Activated CD8-positive, alpha-beta memory T cell treated with anti-CD3 and anti-CD28 coated beads, Interleukin-2, amount 50 U/mL, for 4 hours (primary cell): Measurements from ENCODE around the gene SNCAIP.
"Not testable (repeated sequence)": the region's sequence is repeated elsewhere in the genome, so short reads cannot be mapped to it uniquely, and the experiment has no call there.

Experiments
- DNase-seq: peaks from one replicate; pipeline ENCODE4 v3.0.0-alpha.2; 2020

SNCAIP gene

DNA sequence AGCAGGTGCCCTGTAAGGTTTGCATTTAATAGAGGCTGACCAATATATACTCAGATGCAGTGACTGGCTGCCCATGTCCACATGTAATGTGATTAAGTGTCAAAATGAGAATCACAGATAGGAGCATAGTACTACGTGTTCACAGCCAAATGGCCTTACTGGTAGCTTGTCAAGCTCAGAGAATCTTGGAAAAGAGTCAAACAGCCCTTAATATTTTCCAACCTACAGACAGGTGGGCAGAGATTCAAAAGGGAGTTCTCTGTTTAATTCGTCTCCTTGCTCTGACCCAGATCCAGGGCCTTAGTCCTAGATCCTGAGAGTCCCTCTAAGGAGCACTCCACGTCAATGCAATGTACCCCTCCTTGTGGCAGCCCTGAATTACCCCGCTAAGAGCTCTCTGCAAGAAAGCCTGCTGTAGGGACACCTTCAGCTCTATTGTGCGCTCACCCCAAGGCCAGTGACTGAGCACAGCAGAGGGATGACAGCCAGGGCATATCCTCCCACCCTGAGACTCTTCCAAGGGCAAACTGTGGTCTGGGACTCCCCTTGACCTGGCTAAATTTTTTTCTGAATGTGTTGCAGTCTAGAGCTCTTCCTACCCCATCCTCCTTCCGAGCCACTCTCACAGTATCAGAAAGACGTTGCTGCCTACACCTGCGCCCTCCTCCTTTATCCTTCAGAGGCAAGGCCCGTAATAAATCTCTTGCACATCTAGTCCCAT lies 159.2 kb downstream of the SNCAIP start:
- DNase-seq, result no peak

DNA sequence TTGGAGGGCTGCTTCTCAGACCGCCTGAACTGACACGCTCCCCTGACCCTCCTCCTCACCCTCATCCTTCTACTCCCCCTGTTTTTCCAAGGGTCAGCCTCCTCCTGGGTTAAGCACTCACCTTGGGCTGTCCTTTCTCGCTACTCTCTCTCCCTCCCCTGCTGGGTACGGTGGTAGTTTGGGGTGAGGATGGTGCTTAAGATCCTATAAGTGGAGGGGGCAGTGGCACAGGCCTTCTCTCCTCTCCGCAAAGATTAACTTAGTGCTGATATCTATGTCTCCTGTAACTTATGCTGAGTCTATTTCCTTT lies 159.7 kb downstream of the SNCAIP start:
- DNase-seq, result no peak

DNA sequence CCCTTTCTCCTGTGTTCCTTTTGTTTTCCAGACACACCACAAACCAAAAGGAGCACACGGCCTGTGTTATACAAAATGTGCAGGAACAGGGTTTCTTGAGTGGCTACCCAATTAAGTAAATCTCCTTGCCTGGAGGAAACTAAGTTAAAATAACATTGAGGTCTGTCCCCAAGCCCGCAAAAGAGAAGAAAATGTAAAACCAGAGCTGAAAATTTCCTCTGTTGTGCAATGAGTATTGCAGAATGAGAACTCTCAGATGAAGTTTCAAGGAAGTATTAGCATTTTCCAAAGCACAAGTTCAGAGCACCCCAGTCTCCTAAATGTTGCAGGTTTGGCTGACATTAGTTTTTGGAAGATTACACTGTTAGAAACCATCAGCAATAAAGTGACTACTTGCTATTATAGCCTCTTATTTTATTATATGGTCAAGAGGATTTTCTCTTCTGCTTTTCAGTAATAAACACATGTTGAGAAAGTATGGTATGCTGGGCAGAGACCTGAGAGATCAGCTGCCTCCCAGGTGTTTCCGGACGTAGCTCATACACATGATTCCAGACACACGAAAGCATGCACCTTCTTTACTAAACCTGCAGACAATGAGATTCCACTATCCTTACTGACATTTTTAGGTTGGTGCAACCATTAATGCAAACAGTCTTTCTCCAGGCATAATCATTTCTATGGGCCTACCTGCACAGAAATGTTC lies 161.3 kb downstream of the SNCAIP start:
- DNase-seq, result no peak

DNA sequence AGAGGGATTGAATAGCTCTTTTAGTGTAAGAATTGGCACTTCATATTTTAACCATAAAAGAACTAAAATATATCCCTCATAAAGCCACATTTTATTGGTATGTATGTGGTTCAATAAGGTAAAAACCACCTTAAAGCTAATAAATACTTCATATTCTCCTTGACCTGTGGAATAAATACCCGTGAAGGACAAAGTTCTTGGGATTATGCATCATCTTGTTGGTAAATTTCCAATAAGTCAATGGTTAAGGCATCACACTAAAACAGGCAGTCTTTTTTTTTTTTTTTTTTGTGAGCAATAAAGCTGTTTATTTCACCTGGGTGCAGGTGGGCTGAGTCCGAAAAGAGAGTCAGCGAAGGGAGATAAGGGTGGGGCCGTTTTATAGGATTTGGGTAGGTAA lies 161.9 kb downstream of the SNCAIP start:
- DNase-seq, result no peak

DNA sequence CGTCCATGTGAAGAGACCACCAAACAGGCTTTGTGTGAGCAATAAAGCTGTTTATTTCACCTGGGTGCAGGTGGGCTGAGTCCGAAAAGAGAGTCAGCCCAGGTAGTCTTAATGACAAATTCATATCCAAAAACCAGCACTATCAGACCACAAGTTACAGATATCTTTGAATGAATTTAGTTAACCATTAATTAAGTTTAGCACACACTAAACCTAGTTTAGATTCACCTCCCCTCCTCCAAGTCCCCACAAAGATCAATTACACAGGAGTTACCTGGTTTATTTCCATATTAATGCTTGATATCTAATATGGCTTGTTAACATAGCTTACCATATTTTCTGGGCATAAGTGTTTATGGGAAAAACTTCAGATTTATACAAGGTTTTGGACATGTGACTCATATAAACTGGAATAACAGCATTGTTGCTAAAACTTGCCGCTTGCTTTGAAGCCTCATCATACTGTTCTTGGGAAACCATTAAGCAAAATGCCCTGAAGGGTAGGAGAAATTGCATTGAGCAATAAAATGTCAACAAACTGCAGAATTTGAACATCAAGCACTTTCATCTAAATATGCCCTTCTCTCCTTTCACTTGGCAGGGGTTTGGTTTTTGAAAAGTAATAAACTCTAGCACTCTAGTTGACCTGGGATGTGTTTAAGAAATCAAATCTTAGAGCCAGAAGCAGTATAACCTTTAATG lies 166.9 kb downstream of the SNCAIP start:
- DNase-seq, result no peak

DNA sequence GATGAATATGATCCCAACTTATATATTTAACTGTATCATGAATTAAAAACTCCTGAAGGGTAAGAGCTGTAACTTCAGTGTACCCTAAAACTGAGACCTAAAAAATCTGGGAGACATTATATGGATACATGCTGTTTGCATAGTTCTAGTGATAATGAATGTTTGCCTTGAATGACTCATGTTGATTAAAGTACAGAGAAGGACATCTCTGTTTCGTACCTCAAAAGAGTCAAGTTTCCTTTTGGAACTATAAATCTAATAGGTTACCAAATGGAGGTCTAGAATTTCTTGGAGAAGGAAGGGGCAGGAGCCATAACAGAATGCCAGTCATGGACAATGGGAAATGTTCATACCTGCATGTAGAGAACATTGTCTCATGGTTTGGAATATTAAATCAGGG lies 168.1 kb downstream of the SNCAIP start:
- no peak for DNase-seq

DNA sequence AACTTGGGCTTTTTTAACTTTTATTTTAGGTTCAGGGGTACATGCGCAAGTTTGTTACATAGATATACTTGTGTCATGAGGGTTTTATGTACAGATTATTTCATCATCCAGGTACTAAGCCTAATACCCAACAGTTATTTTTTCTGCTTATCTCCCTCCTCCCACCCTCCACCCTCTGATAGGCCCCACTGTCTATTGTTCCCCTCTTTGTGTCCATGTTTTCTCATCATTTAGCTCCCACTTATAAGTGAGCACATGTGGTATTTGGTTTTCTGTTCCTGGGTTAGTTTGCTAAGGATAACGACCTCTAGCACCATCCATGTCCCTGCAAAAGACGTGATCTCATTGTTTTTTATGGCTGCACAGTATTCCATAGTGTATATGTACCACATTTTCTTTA lies 172.1 kb downstream of the SNCAIP start:
- no peak for DNase-seq

DNA sequence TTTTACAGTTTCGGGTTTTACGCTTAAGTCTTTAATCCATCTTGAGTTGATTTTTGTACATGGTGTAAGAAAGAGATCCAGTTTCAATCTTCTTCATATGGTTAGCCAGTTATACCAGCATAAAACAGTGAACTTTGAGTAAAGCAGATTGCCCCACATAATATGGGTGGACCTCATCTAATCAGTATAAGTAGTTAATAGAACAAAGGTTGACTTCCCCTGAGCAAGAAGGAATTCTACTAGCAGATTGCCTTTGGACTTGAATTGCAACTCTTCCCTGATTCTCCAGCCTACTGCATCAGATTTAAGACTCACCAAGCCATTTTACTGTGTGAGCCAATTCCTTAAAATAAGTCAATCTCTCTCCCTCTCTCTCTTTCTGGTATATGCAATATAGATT lies 173.2 kb downstream of the SNCAIP start:
- DNase-seq, result no peak

DNA sequence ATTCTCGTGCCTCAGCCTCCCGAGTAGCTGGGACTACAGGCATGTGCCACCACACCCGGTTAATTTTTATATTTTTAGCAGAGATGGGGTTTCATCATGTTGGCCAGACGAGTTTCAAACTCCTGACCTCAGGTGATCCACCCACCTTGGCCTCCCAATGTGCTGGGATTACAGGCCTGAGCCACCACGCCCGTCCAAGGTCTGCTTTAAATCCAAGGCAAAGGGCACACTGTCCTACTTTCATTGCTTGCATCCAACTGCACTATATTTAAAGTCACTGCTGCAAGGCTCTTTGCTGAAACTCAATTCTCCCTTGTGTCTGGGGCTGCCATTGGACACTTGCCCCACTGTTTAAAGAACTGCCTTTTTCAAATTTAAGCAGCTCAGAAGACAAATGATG lies 174.6 kb downstream of the SNCAIP start:
- DNase-seq, result not testable (repeated sequence)

DNA sequence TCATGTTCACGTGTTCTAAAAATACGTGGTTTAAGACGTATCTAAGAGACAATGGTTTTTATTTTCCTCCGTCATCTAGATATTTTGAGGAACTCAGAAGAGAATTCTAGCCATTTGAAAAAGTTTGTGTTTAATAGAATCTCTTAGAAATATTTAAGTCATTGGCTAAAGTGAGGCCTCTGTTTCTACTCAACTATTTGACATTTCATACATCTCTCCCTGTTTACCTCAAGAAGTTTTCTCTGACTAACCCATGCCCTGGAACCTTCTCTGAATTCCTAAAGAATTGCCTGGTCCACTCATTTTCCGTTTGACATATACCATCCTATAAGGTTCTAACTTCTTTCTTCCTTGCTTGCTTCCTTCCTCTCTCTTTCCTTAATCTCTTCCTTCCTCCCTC lies 178.7 kb downstream of the SNCAIP start:
- DNase-seq, result no peak

DNA sequence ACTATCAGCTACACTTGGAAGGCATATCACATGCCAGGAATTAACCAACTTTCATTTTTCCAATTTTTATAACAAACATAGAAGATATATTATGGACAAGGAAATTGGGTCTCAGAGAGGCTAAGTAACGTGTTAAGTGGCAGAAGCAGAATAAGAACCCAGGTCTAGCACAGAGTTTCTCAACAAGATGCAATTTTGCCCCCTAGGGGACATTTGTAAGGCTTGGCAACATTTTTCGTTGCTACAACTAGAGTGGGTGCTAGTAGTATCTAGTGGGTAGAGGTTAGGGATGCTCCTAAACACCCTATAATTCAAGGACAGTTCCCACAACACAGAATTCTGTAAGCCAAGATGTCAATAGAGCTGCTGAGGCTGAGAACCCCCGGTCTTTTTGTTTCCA lies 180.6 kb downstream of the SNCAIP start:
- DNase-seq, result no peak

DNA sequence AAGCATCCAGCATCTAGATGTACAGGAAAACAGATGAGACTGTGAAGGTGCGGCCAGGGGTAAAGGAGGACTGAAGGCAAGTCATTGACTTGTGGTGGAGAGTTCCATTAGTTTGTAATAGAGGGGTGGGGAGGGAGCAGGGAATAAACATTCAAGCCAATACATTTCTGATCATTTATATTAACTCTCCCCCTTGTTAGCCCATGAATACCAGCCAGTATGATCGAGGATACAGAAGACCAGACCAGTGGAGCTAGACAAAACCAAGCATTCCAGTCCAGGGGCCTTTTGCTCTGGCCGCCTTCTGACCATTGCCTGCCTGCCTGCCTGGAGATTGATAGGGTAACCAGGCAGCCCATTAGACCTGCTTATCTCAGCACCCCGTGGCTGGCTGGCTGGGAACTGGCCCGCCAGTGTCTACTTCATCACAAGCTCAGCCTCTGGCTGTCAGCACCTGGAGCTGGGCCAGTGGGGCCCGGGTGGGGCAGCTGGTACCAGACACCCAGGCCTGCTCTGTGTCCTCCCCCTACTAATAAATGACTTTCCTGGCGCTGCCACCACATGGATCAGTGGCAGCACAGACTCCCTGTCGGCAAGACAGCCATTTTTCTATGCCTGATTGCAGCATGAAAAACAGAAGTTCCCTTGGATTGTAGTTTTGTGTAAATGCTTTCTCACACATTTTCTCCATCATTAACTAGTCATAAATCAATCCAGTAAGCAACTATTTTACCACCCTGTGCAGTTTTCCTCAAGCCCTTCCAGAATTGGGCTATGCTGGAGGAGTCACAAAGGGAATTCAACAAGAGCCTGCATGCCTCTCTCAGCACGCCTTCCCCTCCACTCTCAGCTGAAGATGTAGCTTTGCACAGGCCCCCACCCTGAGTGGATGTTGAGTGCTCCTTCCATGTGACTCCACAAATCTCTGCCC lies 181.3 kb downstream of the SNCAIP start:
- DNase-seq, result no peak

DNA sequence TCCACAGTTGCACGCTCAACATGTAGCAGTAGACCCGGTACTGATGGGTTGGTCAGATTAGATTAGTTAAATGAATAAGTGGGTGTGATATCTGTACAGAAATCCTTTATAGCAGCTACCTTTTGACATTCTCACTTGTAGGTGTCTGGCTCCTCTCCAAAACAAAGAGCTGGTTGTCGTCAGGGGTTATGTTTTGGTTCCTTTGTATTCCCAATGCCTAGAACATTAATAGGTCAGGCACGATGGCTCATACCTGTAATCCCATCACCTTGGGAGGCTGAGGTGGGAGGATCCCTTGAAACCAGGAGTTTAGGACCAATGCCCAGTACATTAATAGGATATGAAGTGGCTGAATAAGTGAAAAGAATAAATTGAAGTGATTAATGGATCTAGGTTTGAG lies 182.1 kb downstream of the SNCAIP start:
- DNase-seq, result no peak

DNA sequence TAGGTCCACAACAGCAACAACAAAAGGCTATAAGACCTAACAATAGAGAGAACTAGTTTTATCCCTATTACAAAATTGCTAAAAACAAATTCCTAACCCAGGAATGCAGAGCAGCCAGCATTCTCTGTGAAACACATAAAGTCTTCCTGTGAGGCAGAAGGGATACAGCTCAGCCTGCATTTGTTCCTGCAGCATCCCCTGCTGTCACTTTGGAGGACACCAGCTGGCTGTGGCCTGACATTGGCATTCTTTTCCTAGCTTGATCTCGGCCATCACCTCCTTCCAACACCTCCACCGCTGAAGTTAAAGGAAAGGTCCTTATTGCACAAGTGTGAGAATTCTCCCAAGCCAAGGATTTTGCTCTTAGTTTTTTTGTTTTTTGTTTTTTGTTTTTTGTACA lies 186.1 kb downstream of the SNCAIP start:
- DNase-seq, result no peak

DNA sequence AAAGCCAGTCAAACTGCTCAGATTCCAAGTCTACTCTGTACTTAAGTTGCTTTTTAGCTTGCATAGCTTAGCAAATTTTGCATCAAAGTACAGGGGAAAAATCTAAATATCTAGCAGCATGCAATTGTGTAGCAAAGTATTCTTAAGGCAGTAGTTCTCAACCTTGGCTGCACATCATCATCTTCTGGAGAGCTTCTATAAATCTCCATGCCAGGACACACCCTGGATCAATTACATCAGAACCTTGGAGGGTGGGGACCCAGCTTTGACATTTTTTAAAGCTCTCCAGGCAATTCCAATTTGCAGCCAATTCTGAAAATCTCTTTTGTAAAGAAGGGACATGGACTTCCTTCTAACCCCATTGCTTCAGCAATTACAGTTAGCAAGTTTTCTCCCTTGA lies 187.5 kb downstream of the SNCAIP start:
- no peak for DNase-seq

DNA sequence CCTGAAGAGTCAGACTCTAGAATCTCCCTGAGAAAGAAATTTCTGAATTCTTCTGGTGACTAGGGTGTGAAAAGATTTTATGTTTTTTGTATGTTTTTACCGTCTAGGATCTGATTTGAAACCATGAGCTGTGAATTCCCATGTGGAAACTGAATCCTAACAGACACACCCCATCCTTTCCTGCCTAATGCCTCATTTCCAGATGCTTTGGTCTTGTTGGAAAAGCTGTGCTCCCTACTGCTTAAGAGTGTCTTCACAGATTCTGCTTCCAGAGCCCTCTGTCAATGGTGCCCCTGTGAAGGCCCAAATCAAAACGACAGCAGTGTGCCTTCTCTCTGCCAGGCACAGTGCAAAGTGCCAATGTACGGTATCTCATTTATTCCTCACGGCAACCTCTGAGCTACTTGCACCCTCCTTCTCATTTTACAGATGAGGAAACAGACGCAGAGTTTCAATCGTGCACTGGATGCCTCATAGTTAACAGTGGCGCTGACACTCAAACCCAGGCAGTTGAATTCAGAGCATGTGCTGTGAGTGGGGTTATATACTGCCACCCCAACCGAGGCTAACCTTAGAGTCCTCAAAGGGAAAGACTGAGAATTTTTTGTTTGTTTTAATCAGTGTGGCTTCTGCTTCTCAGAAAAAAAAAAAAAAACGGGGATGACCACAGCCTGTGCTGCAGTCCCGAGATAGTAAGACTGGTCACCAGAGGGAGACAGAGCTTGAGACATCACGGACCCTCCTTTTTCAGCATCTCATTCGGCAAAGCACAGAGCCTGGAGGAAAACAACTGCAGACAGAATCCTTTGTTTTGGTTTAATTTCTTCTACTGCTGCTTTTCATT lies 188.4 kb downstream of the SNCAIP start:
- no peak for DNase-seq

DNA sequence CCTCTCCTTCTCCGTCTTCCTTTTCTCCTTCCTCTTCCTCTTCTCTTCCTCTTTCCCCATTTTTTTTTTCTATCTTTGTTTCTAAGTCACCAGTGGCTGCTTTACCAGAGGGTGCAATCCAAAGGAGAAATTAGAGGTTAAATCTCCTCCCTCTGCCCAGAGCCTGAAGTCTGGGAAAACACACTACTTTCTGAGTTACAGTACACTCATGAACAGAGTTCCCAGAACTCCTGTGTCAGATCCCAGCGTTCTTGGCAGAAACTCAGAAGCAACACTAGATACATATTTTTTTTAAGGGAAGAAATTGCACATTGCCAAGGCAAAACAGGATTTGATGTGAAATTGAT lies 189.0 kb downstream of the SNCAIP start:
- DNase-seq, result no peak

DNA sequence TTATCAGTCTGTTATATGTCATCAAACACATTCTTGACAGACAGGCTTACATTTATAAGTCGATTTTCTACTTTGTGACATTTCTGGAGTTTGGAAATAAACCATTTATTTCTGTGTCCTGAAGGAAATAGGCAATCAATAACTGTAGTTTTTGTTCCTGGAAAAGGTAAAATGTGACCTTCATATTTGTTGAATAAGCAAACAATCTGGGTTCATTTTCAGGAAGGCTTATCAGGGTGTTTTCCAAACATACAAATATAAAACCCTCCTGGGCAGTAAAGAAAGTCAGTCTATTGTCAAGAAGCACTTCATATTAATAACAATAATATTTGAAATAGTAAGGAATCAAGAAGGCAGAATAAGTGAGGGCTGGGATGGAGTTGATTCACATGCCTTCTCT lies 195.0 kb downstream of the SNCAIP start:
- no peak for DNase-seq

DNA sequence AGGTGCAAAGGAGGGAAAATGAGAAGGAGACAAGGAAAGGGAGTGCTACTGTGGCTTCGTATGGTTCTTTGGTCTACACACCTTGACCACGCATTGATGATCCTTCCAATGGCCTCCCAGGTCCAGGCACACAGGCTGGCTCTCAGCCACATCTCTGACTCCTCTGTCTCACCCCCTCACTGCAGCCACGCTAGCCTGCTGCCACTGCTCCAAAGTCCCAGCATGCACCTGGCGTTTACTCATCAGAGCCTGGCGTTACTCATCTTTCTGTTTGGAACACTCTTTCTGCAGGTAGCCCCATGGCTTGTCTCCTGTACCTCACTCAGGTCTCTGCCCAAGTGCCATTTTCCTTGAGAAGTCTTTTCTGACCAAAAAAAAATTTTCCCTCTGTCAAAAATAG lies 195.5 kb downstream of the SNCAIP start:
- DNase-seq, result no peak

DNA sequence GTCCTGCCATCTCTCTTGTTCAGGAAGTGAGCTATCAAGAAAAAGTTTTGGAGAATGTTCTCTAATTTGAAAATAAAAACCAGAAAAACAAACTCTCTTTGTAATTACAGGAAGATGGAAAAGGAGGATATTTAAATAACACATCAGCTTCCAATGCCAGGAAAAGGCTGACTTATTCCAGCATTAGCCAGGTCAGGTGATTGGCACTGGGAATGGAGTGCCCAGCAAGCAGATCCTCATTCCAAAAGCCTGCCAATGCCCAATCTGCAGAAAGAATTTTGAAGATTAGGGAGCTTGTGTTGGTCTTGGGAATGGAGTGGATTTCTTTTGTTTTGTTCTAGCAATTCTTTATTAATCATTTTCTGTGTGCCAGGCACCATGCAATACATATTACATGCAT lies 196.6 kb downstream of the SNCAIP start:
- no peak for DNase-seq
